HG03558 (cell line): ENCODE data around the gene RNASE11.
"Not testable (repeated sequence)": the region's sequence is repeated elsewhere in the genome, so short reads cannot be mapped to it uniquely, and the experiment has no call there.

Experiments
- ATAC-seq: cut with Tn5 transposase; IDR thresholded peaks from one replicate; pipeline ENCODE4 v1.9.1; 2021; ENCODE audit warnings: moderate number of reproducible peaks; ENCODE audit not compliant: unreplicated experiment; ENCODE audit errors: extremely low read depth

The RNASE11 gene

GRCh38 chr14:20583142-20583541 is 4.7 kb downstream of the RNASE11 start:
- no peak for ATAC-seq

GRCh38 chr14:20580242-20580641 is 7.6 kb downstream of the RNASE11 start:
- ATAC-seq: no peak

GRCh38 chr14:20578784-20579502 is 8.9 kb downstream of the RNASE11 start:
- no peak for ATAC-seq

GRCh38 chr14:20578325-20578724 is 9.5 kb downstream of the RNASE11 start:
- no peak for ATAC-seq

- ATAC-seq: not testable (repeated sequence)
Observed at GRCh38 chr14:20572382-20572990, 15.3 kb downstream of the RNASE11 start.

- ATAC-seq: not testable (repeated sequence)
Observed at GRCh38 chr14:20570720-20571119, 17.1 kb downstream of the RNASE11 start.

GRCh38 chr14:20569865-20570264 is 17.9 kb downstream of the RNASE11 start:
- not testable (repeated sequence) for ATAC-seq

- no peak for ATAC-seq
Observed at GRCh38 chr14:20569066-20569465, 18.7 kb downstream of the RNASE11 start.

- ATAC-seq: no peak
Observed at GRCh38 chr14:20568393-20568792, 19.4 kb downstream of the RNASE11 start.

- not testable (repeated sequence) for ATAC-seq
Observed at GRCh38 chr14:20567199-20567598, 20.6 kb downstream of the RNASE11 start.

- ATAC-seq: no peak
Observed at GRCh38 chr14:20564501-20564997, 23.3 kb downstream of the RNASE11 start.

- ATAC-seq: no peak
Observed at GRCh38 chr14:20563971-20564370, 23.8 kb downstream of the RNASE11 start.

GRCh38 chr14:20560961-20561360 is 26.8 kb downstream of the RNASE11 start, which contains the start of gene RNASE9:
TSS of gene RNASE9 (minus strand) at chr14:20561047.
- no peak for ATAC-seq

GRCh38 chr14:20559461-20559904 is 28.3 kb downstream of the RNASE11 start:
- ATAC-seq: no peak

- ATAC-seq: no peak
Observed at GRCh38 chr14:20557212-20557542, 30.6 kb downstream of the RNASE11 start.

- no peak for ATAC-seq
Observed at GRCh38 chr14:20556500-20557211, 31.1 kb downstream of the RNASE11 start.

- ATAC-seq: no peak
Observed at GRCh38 chr14:20555845-20556244, 32.0 kb downstream of the RNASE11 start.

- no peak for ATAC-seq
Observed at GRCh38 chr14:20553024-20553423, 34.8 kb downstream of the RNASE11 start.

GRCh38 chr14:20551606-20552005 is 36.2 kb downstream of the RNASE11 start:
- no peak for ATAC-seq

- ATAC-seq: no peak
Observed at GRCh38 chr14:20550926-20551325, 36.9 kb downstream of the RNASE11 start.
